AG09309 (cell line): ENCODE data around the gene CEP250.
A peak's percentile ranks its signal among the peaks of the same experiment; 100 is the strongest.

Source experiments
- DNase-seq: peaks from one replicate; pipeline ENCODE4 v3.0.0-alpha.2; 2010; ENCODE audit warnings: low read depth
- H3K4me3 ChIP-seq: 2 replicates; pipeline ENCODE4 v1.5.1; 2011; ENCODE audit warnings: mild to moderate bottlenecking, low read depth, low read length, moderate library complexity; ENCODE audit not compliant: control insufficient read depth
- CTCF ChIP-seq: IDR thresholded peaks from 2 replicates; pipeline ENCODE4 v1.5.1; 2011; ENCODE audit warnings: mild to moderate bottlenecking, low read depth, low read length, inconsistent platforms; ENCODE audit not compliant: insufficient read depth, control insufficient read depth; ENCODE audit errors: missing control alignments

Gene CEP250

GRCh38 chr20:35466856-35467255 is 11.5 kb downstream of the CEP250 start:
- no peak for DNase-seq
- TF ChIP-seq CTCF = no peak
- H3K4me3 ChIP-seq = no peak overlapping the region

- DNase-seq = peak; percentile 21
- TF ChIP-seq CTCF = no peak
- H3K4me3 ChIP-seq = no peak overlapping the region
Measured at GRCh38 chr20:35467339-35468224, 12.2 kb downstream of the CEP250 start.

DNA sequence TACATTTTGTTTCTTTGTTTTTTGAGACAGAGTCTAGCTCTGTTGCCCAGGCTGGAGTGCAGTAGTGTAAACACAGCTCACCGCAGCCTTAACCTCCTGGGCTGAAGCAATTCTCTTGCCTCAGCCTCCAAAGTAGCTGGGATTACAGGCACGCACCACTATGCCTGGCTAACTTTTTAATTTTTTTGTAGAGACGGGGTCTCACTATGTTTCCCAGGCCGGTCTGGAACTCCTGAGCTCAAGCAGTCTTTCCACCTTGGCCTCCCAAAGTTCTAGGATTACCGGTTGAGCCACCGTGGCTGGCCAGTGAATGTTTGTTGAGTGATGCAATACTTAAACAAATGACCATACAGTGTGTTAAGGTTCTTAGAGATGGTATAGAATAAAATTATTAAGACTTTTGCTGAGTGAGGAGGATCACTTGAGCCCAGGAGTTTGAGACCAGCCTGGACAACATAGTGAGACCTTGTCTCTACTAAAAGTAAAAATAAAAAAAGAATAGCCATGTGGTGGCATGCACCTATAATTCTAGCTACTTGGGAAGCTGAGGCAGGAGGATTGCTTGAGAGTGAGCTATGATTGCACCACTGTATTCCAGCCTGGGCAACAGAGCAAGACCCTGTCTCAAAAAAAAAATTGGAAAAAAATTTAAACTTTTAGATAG is 13.4 kb downstream of the CEP250 start:
- TF ChIP-seq CTCF = no peak
- DNase-seq = no peak
- no peak overlapping the region for H3K4me3 ChIP-seq

DNA sequence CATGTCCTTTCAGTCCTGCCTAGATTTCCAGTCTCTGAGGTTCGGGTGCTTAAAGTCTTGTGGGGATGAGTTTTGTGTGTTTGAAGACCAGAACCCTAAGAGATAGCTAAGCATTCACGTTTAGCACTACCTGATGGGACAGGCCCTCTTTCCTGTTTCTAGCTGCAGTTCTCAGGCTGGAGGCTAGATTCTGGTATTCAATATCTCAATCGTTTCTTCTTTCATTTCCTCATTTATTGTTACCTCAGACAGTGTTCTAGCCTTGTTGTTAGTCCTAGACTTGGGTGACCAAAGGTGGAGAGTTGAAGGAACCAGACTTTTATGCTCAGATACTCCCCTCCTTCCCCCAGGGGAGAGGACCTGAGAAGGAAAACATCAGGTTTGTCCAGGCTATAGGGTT is 16.8 kb downstream of the CEP250 start:
- no peak for DNase-seq
- H3K4me3 ChIP-seq = no peak overlapping the region

DNA sequence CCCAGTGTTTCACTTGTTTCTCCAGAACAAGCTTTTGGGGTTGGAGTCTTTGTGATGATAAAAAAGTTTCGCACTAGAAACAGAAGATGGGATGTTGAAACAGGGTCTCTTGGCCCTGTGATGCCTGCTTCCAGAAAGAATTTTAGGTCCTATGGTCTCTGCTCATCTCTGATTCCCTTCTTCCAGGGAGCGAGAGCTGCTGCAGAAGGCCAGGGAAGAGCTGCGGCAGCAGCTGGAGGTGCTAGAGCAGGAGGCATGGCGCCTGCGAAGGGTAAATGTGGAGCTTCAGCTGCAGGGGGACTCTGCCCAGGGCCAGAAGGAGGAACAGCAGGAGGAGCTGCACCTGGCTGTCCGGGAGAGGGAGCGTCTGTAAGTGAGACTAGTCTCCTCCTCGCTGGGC is 18.3 kb downstream of the CEP250 start:
- no peak for DNase-seq
- no peak for TF ChIP-seq CTCF
- no peak overlapping the region for H3K4me3 ChIP-seq

More for the DNA sequence above, 16.8 kb downstream of the CEP250 start:
- no peak for TF ChIP-seq CTCF

DNA sequence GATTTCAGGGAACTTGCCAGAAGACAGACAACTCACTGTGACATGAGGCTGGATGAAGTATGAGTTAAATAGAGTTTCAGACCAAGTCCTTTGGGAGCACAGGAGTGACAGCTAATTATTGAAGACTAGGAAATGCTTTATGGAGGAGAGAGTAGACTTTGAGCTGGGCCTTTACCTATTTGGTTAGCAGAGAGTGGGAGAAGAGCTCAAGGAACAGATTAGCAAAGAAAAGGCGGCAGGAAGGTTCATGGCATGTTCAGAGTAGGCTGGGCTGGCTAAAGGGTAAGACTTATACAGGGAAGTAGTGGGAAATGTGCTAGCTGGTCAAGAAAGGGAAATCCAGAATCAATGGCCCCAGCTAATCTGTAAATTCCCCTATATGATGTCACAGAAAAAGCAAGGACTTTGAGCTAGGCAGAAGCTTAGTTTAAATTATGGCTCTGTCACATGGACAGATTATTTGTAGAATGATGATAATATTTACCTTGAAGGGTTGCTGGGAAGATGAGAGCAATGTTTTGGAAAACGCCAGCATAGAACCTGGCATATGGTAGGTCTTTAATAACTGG is 19.0 kb downstream of the CEP250 start:
- DNase-seq = no peak
- TF ChIP-seq CTCF = no peak

More for the DNA sequence above, 19.0 kb downstream of the CEP250 start:
- no peak overlapping the region for H3K4me3 ChIP-seq
